ENCODE results near the gene BCDIN3D.

The BCDIN3D gene

GRCh38 chr12:49818241-49818895 is 24.5 kb downstream of the BCDIN3D start:
- TF ChIP-seq CTCF (IDR thresholded peaks at IDR 0.05; ENCODE audit: control insufficient read depth, extremely low read depth, insufficient read depth) = no peak
- DNase-seq (ENCODE audit: low read depth) = no peak
- no peak overlapping the region for H3K4me3 ChIP-seq (ENCODE audit: low read depth, low read length)

GRCh38 chr12:49813131-49813530 is 29.8 kb downstream of the BCDIN3D start:
- TF ChIP-seq CTCF (IDR thresholded peaks at IDR 0.05; ENCODE audit: control insufficient read depth, extremely low read depth, insufficient read depth) = no peak
- DNase-seq (ENCODE audit: low read depth) = no peak
- H3K4me3 ChIP-seq (ENCODE audit: low read depth, low read length) = no peak overlapping the region

GRCh38 chr12:49811961-49812401 is 30.9 kb downstream of the BCDIN3D start:
- no peak for TF ChIP-seq CTCF (IDR thresholded peaks at IDR 0.05; ENCODE audit: control insufficient read depth, extremely low read depth, insufficient read depth)

GRCh38 chr12:49811136-49811535 is 31.8 kb downstream of the BCDIN3D start:
- no peak overlapping the region for H3K4me3 ChIP-seq (ENCODE audit: low read depth, low read length)
- no peak for TF ChIP-seq CTCF (IDR thresholded peaks at IDR 0.05; ENCODE audit: control insufficient read depth, extremely low read depth, insufficient read depth)
- DNase-seq (ENCODE audit: low read depth) = no peak

More at GRCh38 chr12:49811961-49812401, 30.9 kb downstream of the BCDIN3D start:
- no peak overlapping the region for H3K4me3 ChIP-seq (ENCODE audit: low read depth, low read length)
- DNase-seq (ENCODE audit: low read depth) = no peak

GRCh38 chr12:49809906-49810389 is 33.0 kb downstream of the BCDIN3D start:
- DNase-seq (ENCODE audit: low read depth) = no peak
- no peak for TF ChIP-seq CTCF (IDR thresholded peaks at IDR 0.05; ENCODE audit: control insufficient read depth, extremely low read depth, insufficient read depth)
- no peak overlapping the region for H3K4me3 ChIP-seq (ENCODE audit: low read depth, low read length)

GRCh38 chr12:49809381-49809905 is 33.5 kb downstream of the BCDIN3D start:
- DNase-seq (ENCODE audit: low read depth) = no peak
- no peak for TF ChIP-seq CTCF (IDR thresholded peaks at IDR 0.05; ENCODE audit: control insufficient read depth, extremely low read depth, insufficient read depth)

More at GRCh38 chr12:49809381-49809905, 33.5 kb downstream of the BCDIN3D start:
- no peak overlapping the region for H3K4me3 ChIP-seq (ENCODE audit: low read depth, low read length)
